ENCODE results near the gene RAPSN.

Gene RAPSN

GRCh38 chr11:47431356-47432083 is 17.4 kb downstream of the RAPSN start:
- DNase-seq (ENCODE audit: low read depth): no peak

GRCh38 chr11:47430524-47430923 is 18.4 kb downstream of the RAPSN start:
- DNase-seq (ENCODE audit: low read depth): no peak

- peak; percentile 99 for DNase-seq (ENCODE audit: low read depth)
Observed at GRCh38 chr11:47426062-47426956, 22.6 kb downstream of the RAPSN start, which contains the start of gene PSMC3. Gene PSMC3 (minus strand): TSS chr11:47426439. CDS start chr11:47426279, 160 bp downstream.

- DNase-seq (ENCODE audit: low read depth): no peak
Observed at GRCh38 chr11:47425611-47426010, 23.3 kb downstream of the RAPSN start.

GRCh38 chr11:47418454-47419259 is 30.3 kb downstream of the RAPSN start:
- no peak for DNase-seq (ENCODE audit: low read depth)

GRCh38 chr11:47417712-47418111 is 31.2 kb downstream of the RAPSN start:
- no peak for DNase-seq (ENCODE audit: low read depth)

- DNase-seq (ENCODE audit: low read depth): peak; percentile 95
Observed at GRCh38 chr11:47415949-47416472, 32.9 kb downstream of the RAPSN start.

- DNase-seq (ENCODE audit: low read depth): no peak
Observed at GRCh38 chr11:47415091-47415854, 33.7 kb downstream of the RAPSN start.

- DNase-seq (ENCODE audit: low read depth): no peak
Observed at GRCh38 chr11:47414685-47415070, 34.3 kb downstream of the RAPSN start.

GRCh38 chr11:47413908-47414684 is 34.8 kb downstream of the RAPSN start:
- DNase-seq (ENCODE audit: low read depth): peak; percentile 72

- DNase-seq (ENCODE audit: low read depth): no peak
Observed at GRCh38 chr11:47413351-47413750, 35.6 kb downstream of the RAPSN start.

GRCh38 chr11:47411884-47412746 is 36.8 kb downstream of the RAPSN start:
- DNase-seq (ENCODE audit: low read depth): peak; percentile 64

GRCh38 chr11:47410370-47411264 is 38.3 kb downstream of the RAPSN start:
- DNase-seq (ENCODE audit: low read depth): no peak

GRCh38 chr11:47409440-47410369 is 39.2 kb downstream of the RAPSN start:
- peak; percentile 80 for DNase-seq (ENCODE audit: low read depth)

- peak; percentile 94 for DNase-seq (ENCODE audit: low read depth)
Observed at GRCh38 chr11:47408598-47409439, 40.1 kb downstream of the RAPSN start.

Measured in ELR (cell line).